HG02973 (cell line): ENCODE results near the gene MOGAT3.
"Not testable (repeated sequence)": the region's sequence is repeated elsewhere in the genome, so short reads cannot be mapped to it uniquely, and the experiment has no call there.

Experiments
- ATAC-seq: cut with Tn5 transposase; IDR thresholded peaks from one replicate; pipeline ENCODE4 v1.9.1; 2021; ENCODE audit warnings: moderate library complexity; ENCODE audit not compliant: unreplicated experiment

MOGAT3 gene

GRCh38 chr7:101205901-101206664 lies 5.2 kb upstream of the MOGAT3 start:
- no peak for ATAC-seq

GRCh38 chr7:101203740-101204738 lies 3.2 kb upstream of the MOGAT3 start:
- ATAC-seq = not testable (repeated sequence)

- no peak for ATAC-seq
Observed at GRCh38 chr7:101202603-101202918, 1.7 kb upstream of the MOGAT3 start.

- ATAC-seq = no peak
Observed at GRCh38 chr7:101201695-101202602, 1.1 kb upstream of the MOGAT3 start.

GRCh38 chr7:101200504-101200861 lies 353 bp downstream of the MOGAT3 start:
- no peak for ATAC-seq

- ATAC-seq = not testable (repeated sequence)
Observed at GRCh38 chr7:101199522-101199921, 1.3 kb downstream of the MOGAT3 start.

GRCh38 chr7:101198476-101198875 lies 2.4 kb downstream of the MOGAT3 start:
- no peak for ATAC-seq

GRCh38 chr7:101197991-101198390 lies 2.8 kb downstream of the MOGAT3 start:
- ATAC-seq = no peak

GRCh38 chr7:101195884-101196283 lies 5.0 kb downstream of the MOGAT3 start:
- no peak for ATAC-seq

- no peak for ATAC-seq
Observed at GRCh38 chr7:101189109-101189508, 11.7 kb downstream of the MOGAT3 start.

GRCh38 chr7:101186844-101187428 lies 13.9 kb downstream of the MOGAT3 start:
- ATAC-seq = no peak

GRCh38 chr7:101186194-101186593 lies 14.6 kb downstream of the MOGAT3 start:
- no peak for ATAC-seq

GRCh38 chr7:101185258-101185839 lies 15.5 kb downstream of the MOGAT3 start:
- no peak for ATAC-seq

- no peak for ATAC-seq
Observed at GRCh38 chr7:101180130-101180755, 20.6 kb downstream of the MOGAT3 start, which contains the start of gene NAT16. NAT16 (minus strand) TSS chr7:101180293; CDS start chr7:101174807, 5,486 bp downstream.

- ATAC-seq = no peak
Observed at GRCh38 chr7:101179713-101180112, 21.1 kb downstream of the MOGAT3 start.

GRCh38 chr7:101179117-101179516 lies 21.7 kb downstream of the MOGAT3 start:
- no peak for ATAC-seq

- no peak for ATAC-seq
Observed at GRCh38 chr7:101177644-101178043, 23.2 kb downstream of the MOGAT3 start.

GRCh38 chr7:101175664-101176063 lies 25.2 kb downstream of the MOGAT3 start:
- ATAC-seq = no peak

- no peak for ATAC-seq
Observed at GRCh38 chr7:101174322-101174854, 26.4 kb downstream of the MOGAT3 start.
